HCT116 (cell line): Measurements from ENCODE around the gene PRSS33.

Experiments used
- CTCF ChIP-seq, 3 experiments: fragments of 200-600 bp in 1 of 3; sonication (generic) in 1 of 3; IDR thresholded peaks in 2 of 3; conservative IDR thresholded peaks in 1 of 3; 2 replicates each; pipeline ENCODE4 v1.5.1; 2012 to 2017; ENCODE audit warnings: low read depth in 2 of 3, low read length in 2 of 3, antibody characterized with exemption in 1 of 3, borderline replicate concordance in 1 of 3, control low read depth in 1 of 3, mild to moderate bottlenecking in 1 of 3, mixed read lengths in 1 of 3, mixed run types in 1 of 3, moderate library complexity in 1 of 3; ENCODE audit not compliant: insufficient read depth in 1 of 3
- EZH2 ChIP-seq: fragments of 200-600 bp; sonication (generic); IDR thresholded peaks from 2 replicates; pipeline ENCODE4 v1.6.1; 2017; ENCODE audit warnings: antibody characterized with exemption, mixed run types
- EZH2phosphoT487 ChIP-seq: fragments of 200-600 bp; IDR thresholded peaks from 2 replicates; pipeline ENCODE4 v1.6.1; 2018; ENCODE audit warnings: antibody characterized with exemption, borderline replicate concordance
- JUND ChIP-seq: IDR thresholded peaks from 2 replicates; pipeline ENCODE4 v1.6.1; 2012
- POLR2A ChIP-seq: IDR thresholded peaks from 2 replicates; pipeline ENCODE4 v1.7.0; 2011; ENCODE audit warnings: borderline replicate concordance; ENCODE audit not compliant: insufficient read depth, insufficient read length; ENCODE audit errors: extremely low read depth
- POLR2AphosphoS5 ChIP-seq: IDR thresholded peaks from 2 replicates; pipeline ENCODE4 v1.6.1; 2011; ENCODE audit warnings: mild to moderate bottlenecking, low read depth, low read length, moderate library complexity
- RAD21 ChIP-seq: IDR thresholded peaks from 2 replicates; pipeline ENCODE4 v1.6.1; 2012; ENCODE audit warnings: low read depth, mild to moderate bottlenecking
- REST ChIP-seq: IDR thresholded peaks from 2 replicates; pipeline ENCODE4 v1.6.1; 2012; ENCODE audit warnings: low read depth
- SP1 ChIP-seq: IDR thresholded peaks from 2 replicates; pipeline ENCODE4 v1.6.1; 2012; ENCODE audit warnings: low read depth
- SRF ChIP-seq: IDR thresholded peaks from 2 replicates; pipeline ENCODE4 v1.6.1; 2012; ENCODE audit warnings: low read depth
- ZBTB33 ChIP-seq: IDR thresholded peaks from 2 replicates; pipeline ENCODE4 v1.6.1; 2011; ENCODE audit warnings: mild to moderate bottlenecking, low read length, moderate library complexity; ENCODE audit not compliant: insufficient replicate concordance; ENCODE audit errors: extremely low read depth
- TF ChIP-seq, protein P1 (sequence below): IDR thresholded peaks from 2 replicates; pipeline ENCODE4 v1.6.1; 2012

GRCh38 chr16:2761472-2761871 lies 25.9 kb downstream of the PRSS33 start:
- no peak for TF ChIP-seq SRF
- TF ChIP-seq CTCF (IDR thresholded peaks at IDR 0.05 in 2 of 3, conservative IDR thresholded peaks at IDR 0.05 in 1 of 3; ENCODE audit: borderline replicate concordance in 1 of 3, insufficient read depth in 1 of 3, low read depth in 2 of 3, low read length in 2 of 3) = no peak
- TF ChIP-seq EZH2 = no peak
- TF ChIP-seq ZBTB33 = no peak
- no peak for TF ChIP-seq SP1
- TF ChIP-seq RAD21 = no peak
- no peak for TF ChIP-seq POLR2AphosphoS5
- TF ChIP-seq EZH2phosphoT487 = no peak
- no peak for TF ChIP-seq POLR2A
- no peak for TF ChIP-seq JUND
- no peak for TF ChIP-seq REST
- TF ChIP-seq, protein P1, sequence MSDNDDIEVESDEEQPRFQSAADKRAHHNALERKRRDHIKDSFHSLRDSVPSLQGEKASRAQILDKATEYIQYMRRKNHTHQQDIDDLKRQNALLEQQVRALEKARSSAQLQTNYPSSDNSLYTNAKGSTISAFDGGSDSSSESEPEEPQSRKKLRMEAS = no peak
